HG03060 (cell line): Measurements from ENCODE around the gene SPINK1.
A peak's percentile ranks its signal among the peaks of the same experiment; 100 is the strongest.
"Not testable (repeated sequence)": the region's sequence is repeated elsewhere in the genome, so short reads cannot be mapped to it uniquely, and the experiment has no call there.

Experiments used
- ATAC-seq: cut with Tn5 transposase; IDR thresholded peaks from one replicate; pipeline ENCODE4 v1.9.1; 2021; ENCODE audit warnings: low read depth, moderate number of reproducible peaks; ENCODE audit not compliant: unreplicated experiment

Gene SPINK1

GRCh38 chr5:147854894-147855773 lies 23.7 kb upstream of the SPINK1 start:
- ATAC-seq: no peak

- ATAC-seq: no peak
These were observed 22.9 kb upstream of the SPINK1 start for GRCh38 chr5:147854331-147854730.

GRCh38 chr5:147853372-147853987 lies 22.0 kb upstream of the SPINK1 start:
- ATAC-seq: no peak

- ATAC-seq: no peak
These were observed 20.9 kb upstream of the SPINK1 start for GRCh38 chr5:147852365-147852764.

- no peak for ATAC-seq
These were observed 20.1 kb upstream of the SPINK1 start for GRCh38 chr5:147851578-147851977.

- ATAC-seq: no peak
These were observed 17.8 kb upstream of the SPINK1 start for GRCh38 chr5:147849226-147849625.

GRCh38 chr5:147845618-147846017 lies 14.1 kb upstream of the SPINK1 start:
- no peak for ATAC-seq

- ATAC-seq: no peak
These were observed 13.4 kb upstream of the SPINK1 start for GRCh38 chr5:147844846-147845245.

GRCh38 chr5:147842869-147843268 lies 11.4 kb upstream of the SPINK1 start:
- ATAC-seq: no peak

- ATAC-seq: no peak
These were observed 5.0 kb upstream of the SPINK1 start for GRCh38 chr5:147836439-147836838.

- no peak for ATAC-seq
These were observed 3.9 kb upstream of the SPINK1 start for GRCh38 chr5:147835386-147835798.

- no peak for ATAC-seq
These were observed 1.1 kb upstream of the SPINK1 start for GRCh38 chr5:147832541-147832940.

- no peak for ATAC-seq
These were observed 1.4 kb downstream of the SPINK1 start for GRCh38 chr5:147830035-147830434.

- not testable (repeated sequence) for ATAC-seq
These were observed 4.5 kb downstream of the SPINK1 start for GRCh38 chr5:147827017-147827416.

GRCh38 chr5:147826361-147826760 lies 5.1 kb downstream of the SPINK1 start:
- ATAC-seq: no peak

GRCh38 chr5:147822686-147823491 lies 8.6 kb downstream of the SPINK1 start:
- ATAC-seq: peak; percentile 89

- not testable (repeated sequence) for ATAC-seq
These were observed 9.2 kb downstream of the SPINK1 start for GRCh38 chr5:147822222-147822621.

GRCh38 chr5:147821766-147822165 lies 9.7 kb downstream of the SPINK1 start:
- no peak for ATAC-seq

GRCh38 chr5:147819261-147819770 lies 12.2 kb downstream of the SPINK1 start:
- ATAC-seq: no peak

GRCh38 chr5:147818290-147818689 lies 13.2 kb downstream of the SPINK1 start:
- no peak for ATAC-seq

- no peak for ATAC-seq
These were observed 17.8 kb downstream of the SPINK1 start for GRCh38 chr5:147813696-147814095.
